HL-60 (cell line): ENCODE measurements around the gene ELAVL1.

Experiments
- DNase-seq, 2 experiments: peaks; one replicate each; pipeline ENCODE4 v3.0.0-alpha.2; 2010 to 2020; ENCODE audit warnings: low read depth in 1 of 2, low spot score in 1 of 2
- H3K27ac ChIP-seq: fragments of 250-450 bp; sonication (Bioruptor Pico); replicated peaks from 2 replicates; pipeline ENCODE4 v1.5.1; 2020; ENCODE audit warnings: mild to moderate bottlenecking, moderate library complexity
- H3K27me3 ChIP-seq: fragments of 250-450 bp; sonication (Bioruptor Pico); 2 replicates; pipeline ENCODE4 v1.5.1; 2021; ENCODE audit warnings: mild to moderate bottlenecking, moderate library complexity; ENCODE audit not compliant: insufficient read depth, poor library complexity, severe bottlenecking
- H3K4me3 ChIP-seq: replicated peaks from 2 replicates; pipeline ENCODE4 v1.5.1; 2011; ENCODE audit warnings: mild to moderate bottlenecking, control low read depth, low read length; ENCODE audit not compliant: insufficient read depth
- GABPA ChIP-seq: IDR thresholded peaks from 2 replicates; pipeline ENCODE4 v1.6.1; 2012; ENCODE audit warnings: low read depth
- POLR2AphosphoS5 ChIP-seq: IDR thresholded peaks from 2 replicates; pipeline ENCODE4 v1.6.1; 2012; ENCODE audit warnings: low read depth
- SPI1 ChIP-seq: IDR thresholded peaks from 2 replicates; pipeline ENCODE4 v1.6.1; 2012; ENCODE audit warnings: low read depth, mild to moderate bottlenecking, borderline replicate concordance
- TF ChIP-seq, protein P1 (sequence below): IDR thresholded peaks from one replicate; pipeline ENCODE4 v1.5.1; 2011; ENCODE audit warnings: low read length, control low read depth, inconsistent platforms; ENCODE audit not compliant: insufficient read depth
- TF ChIP-seq, protein P2 (sequence below): IDR thresholded peaks from 2 replicates; pipeline ENCODE4 v1.6.1; 2012; ENCODE audit warnings: low read depth; ENCODE audit not compliant: insufficient replicate concordance

ELAVL1 gene

DNA sequence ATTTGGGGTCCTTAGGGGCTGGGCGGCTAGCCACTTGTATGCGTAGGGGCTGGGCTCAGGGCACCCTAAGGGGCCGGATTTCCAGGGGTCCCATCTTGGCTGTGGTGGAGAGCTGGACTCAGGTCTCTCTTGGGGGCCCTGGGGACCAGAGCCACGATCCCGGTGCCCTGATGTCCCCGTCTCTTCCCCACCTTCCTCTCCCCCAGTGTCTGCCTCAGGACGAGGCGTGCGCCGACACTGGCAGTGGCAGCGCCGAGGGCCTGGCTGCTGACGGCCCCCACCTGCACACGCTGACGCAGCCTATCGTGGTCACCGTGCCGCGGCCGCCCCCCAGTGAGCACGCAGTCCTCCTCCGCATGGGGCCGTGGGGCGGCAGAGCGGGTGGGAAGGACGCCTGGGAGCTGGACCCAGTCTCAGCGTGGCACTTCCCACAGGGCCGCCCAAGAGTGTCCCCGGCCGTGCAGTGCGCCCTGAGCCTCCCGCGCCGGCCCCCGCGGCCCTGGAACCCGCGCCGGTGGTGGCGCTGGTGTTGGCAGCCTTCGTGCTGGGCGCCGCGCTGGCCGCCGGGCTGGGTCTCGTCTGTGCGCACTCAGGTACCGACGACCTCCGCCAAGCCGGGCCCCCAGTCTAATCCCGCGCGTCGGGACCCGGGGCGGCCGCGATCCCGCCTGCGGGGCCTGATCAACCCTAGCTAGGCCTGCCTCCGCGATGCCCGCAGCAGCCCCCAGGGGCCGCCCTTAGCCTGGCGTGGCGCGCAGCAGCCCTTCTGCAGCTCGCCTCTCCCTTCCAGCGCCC lies 88.0 kb downstream of the ELAVL1 start:
- peak overlapping the region; percentile 1; the same call in 1 of the 2 replicates for H3K27ac ChIP-seq

DNA sequence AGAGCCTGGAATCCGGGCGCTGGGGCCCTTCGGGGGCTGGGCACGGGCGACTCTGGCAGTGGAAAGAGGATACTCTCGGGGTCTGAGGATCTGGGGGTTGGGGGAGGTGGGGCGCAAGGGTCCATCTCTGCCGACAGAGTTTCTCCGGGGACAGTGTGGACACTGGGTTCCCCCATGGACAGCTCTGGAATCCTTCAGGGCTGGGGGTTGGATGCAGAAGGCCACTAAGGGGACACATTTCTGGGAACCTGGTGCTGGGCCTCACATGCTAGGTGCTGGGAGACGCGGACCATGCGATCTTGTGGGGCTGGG lies 88.5 kb downstream of the ELAVL1 start:
- H3K27ac ChIP-seq: peak overlapping the region; percentile 1; the same call in 1 of the 2 replicates
- peaks cover 3% of the 10 kb centered on the region for H3K27me3 ChIP-seq
- H3K4me3 ChIP-seq: peak overlapping the region; percentile 44
- DNase-seq: no peak
- no peak for TF ChIP-seq POLR2AphosphoS5
- TF ChIP-seq SPI1: no peak
- no peak for TF ChIP-seq GABPA
- TF ChIP-seq, protein P1, sequence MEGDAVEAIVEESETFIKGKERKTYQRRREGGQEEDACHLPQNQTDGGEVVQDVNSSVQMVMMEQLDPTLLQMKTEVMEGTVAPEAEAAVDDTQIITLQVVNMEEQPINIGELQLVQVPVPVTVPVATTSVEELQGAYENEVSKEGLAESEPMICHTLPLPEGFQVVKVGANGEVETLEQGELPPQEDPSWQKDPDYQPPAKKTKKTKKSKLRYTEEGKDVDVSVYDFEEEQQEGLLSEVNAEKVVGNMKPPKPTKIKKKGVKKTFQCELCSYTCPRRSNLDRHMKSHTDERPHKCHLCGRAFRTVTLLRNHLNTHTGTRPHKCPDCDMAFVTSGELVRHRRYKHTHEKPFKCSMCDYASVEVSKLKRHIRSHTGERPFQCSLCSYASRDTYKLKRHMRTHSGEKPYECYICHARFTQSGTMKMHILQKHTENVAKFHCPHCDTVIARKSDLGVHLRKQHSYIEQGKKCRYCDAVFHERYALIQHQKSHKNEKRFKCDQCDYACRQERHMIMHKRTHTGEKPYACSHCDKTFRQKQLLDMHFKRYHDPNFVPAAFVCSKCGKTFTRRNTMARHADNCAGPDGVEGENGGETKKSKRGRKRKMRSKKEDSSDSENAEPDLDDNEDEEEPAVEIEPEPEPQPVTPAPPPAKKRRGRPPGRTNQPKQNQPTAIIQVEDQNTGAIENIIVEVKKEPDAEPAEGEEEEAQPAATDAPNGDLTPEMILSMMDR: no peak
- TF ChIP-seq, protein P2, sequence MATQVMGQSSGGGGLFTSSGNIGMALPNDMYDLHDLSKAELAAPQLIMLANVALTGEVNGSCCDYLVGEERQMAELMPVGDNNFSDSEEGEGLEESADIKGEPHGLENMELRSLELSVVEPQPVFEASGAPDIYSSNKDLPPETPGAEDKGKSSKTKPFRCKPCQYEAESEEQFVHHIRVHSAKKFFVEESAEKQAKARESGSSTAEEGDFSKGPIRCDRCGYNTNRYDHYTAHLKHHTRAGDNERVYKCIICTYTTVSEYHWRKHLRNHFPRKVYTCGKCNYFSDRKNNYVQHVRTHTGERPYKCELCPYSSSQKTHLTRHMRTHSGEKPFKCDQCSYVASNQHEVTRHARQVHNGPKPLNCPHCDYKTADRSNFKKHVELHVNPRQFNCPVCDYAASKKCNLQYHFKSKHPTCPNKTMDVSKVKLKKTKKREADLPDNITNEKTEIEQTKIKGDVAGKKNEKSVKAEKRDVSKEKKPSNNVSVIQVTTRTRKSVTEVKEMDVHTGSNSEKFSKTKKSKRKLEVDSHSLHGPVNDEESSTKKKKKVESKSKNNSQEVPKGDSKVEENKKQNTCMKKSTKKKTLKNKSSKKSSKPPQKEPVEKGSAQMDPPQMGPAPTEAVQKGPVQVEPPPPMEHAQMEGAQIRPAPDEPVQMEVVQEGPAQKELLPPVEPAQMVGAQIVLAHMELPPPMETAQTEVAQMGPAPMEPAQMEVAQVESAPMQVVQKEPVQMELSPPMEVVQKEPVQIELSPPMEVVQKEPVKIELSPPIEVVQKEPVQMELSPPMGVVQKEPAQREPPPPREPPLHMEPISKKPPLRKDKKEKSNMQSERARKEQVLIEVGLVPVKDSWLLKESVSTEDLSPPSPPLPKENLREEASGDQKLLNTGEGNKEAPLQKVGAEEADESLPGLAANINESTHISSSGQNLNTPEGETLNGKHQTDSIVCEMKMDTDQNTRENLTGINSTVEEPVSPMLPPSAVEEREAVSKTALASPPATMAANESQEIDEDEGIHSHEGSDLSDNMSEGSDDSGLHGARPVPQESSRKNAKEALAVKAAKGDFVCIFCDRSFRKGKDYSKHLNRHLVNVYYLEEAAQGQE: no peak

More for the DNA sequence above, 88.0 kb downstream of the ELAVL1 start:
- no peak for TF ChIP-seq SPI1
- no peak for TF ChIP-seq GABPA
- TF ChIP-seq POLR2AphosphoS5: no peak
- TF ChIP-seq, protein P2: no peak
- TF ChIP-seq, protein P1: peak; percentile 70
- Histone ChIP-seq H3K4me3 (peak overlapping the region; percentile 44), H3K27me3 (peaks cover 3% of the 10 kb centered on the region)
- peak in 1 of 2 experiments; percentile 68 for DNase-seq

DNA sequence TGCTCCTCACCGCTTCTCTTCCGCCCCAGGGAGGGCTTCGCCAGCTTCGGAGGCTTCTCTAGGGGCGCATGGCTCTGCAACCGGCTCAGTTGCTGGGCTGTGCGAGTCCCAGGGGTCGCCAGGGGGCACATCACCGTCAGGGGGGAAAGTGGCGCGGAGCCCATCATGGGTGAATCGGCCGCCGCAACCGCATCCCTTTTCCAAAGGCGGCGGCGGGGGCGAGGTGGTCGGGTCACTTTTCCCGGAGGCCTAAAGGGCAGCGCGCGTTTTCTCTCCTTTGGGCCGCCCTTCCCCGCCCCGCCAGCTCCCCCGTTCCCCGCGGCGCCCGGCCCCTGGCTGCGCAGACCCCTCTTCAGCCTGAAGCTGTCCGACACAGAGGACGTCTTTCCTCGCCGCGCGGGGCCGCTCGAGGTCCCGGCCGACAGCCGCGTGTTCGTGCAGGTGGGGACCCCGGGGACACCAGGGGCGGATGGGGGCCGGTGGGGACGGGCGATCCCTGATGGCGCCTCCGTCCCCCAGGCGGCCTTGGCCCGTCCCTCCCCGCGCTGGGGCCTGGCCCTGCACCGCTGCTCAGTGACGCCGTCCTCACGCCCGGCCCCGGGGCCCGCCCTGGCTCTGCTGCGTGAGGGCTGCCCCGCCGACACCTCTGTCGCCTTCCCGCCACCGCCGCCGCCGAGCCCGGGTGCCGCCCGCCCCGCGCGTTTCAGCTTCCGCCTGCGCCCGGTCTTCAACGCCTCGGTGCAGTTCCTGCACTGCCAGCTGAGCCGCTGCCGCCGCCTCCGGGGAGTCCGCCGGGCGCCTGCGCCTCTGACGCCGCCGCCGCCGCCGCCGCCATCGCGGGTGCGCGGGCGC lies 89.1 kb downstream of the ELAVL1 start:
- peaks cover 3% of the 10 kb centered on the region for H3K27me3 ChIP-seq
- no peak overlapping the region; the same call in 1 of the 2 replicates for H3K27ac ChIP-seq
- H3K4me3 ChIP-seq: peak overlapping the region; percentile 44
- peak; percentile 64 for TF ChIP-seq GABPA
- TF ChIP-seq, protein P1: no peak
- TF ChIP-seq POLR2AphosphoS5: 0 out of 2 replicates have a peak, but pooled peaks have one; percentile 23
- peak; percentile 59 to 64 for DNase-seq
